DOHH2 (cell line): ENCODE results near the gene CDH22.

Experiments
- H3F3A ChIP-seq: fragments of 200-600 bp; sonication (generic), shearing (Covaris generic); 2 replicates; pipeline ENCODE4 v1.6.0; 2016; ENCODE audit warnings: antibody characterized with exemption, mild to moderate bottlenecking; ENCODE audit not compliant: control insufficient read depth, insufficient read depth
- H3K27ac ChIP-seq: fragments of 200-600 bp; sonication (generic); 2 replicates; pipeline ENCODE4 v1.5.1; 2014; ENCODE audit warnings: low read depth, mild to moderate bottlenecking, low read length, moderate library complexity
- H3K27me3 ChIP-seq: fragments of 200-600 bp; sonication (generic); 2 replicates; pipeline ENCODE4 v1.6.1; 2014; ENCODE audit warnings: mild to moderate bottlenecking, low read length, mixed read lengths; ENCODE audit not compliant: control insufficient read depth
- H3K36me3 ChIP-seq: fragments of 200-600 bp; sonication (generic); 2 replicates; pipeline ENCODE4 v1.6.1; 2014; ENCODE audit warnings: mild to moderate bottlenecking, low read length, moderate library complexity, mixed read lengths; ENCODE audit not compliant: control insufficient read depth
- H3K4me1 ChIP-seq: fragments of 200-600 bp; sonication (generic); 2 replicates; pipeline ENCODE4 v1.6.1; 2014; ENCODE audit warnings: mild to moderate bottlenecking, low read length, mixed read lengths; ENCODE audit not compliant: control insufficient read depth
- H3K4me2 ChIP-seq: fragments of 200-600 bp; sonication (generic); 2 replicates; pipeline ENCODE4 v1.6.0; 2014; ENCODE audit warnings: mild to moderate bottlenecking, low read length, moderate library complexity
- H3K4me3 ChIP-seq: fragments of 200-600 bp; sonication (generic); 2 replicates; pipeline ENCODE4 v1.5.1; 2014; ENCODE audit warnings: mild to moderate bottlenecking, low read length, mixed read lengths
- H3K79me2 ChIP-seq: fragments of 200-600 bp; sonication (generic); 2 replicates; pipeline ENCODE4 v1.6.1; 2014; ENCODE audit warnings: mild to moderate bottlenecking, low read length, mixed read lengths; ENCODE audit not compliant: control insufficient read depth
- H3K9me2 ChIP-seq: fragments of 200-600 bp; sonication (generic); replicated peaks from 2 replicates; pipeline ENCODE4 v1.6.1; 2014; ENCODE audit warnings: mild to moderate bottlenecking, low read length, mixed read lengths; ENCODE audit not compliant: control insufficient read depth
- H3K9me3 ChIP-seq: fragments of 200-600 bp; sonication (generic); 2 replicates; pipeline ENCODE4 v1.6.1; 2014; ENCODE audit warnings: antibody characterized with exemption, low read length, mixed read lengths; ENCODE audit not compliant: control insufficient read depth, insufficient read depth
- H4K20me1 ChIP-seq: fragments of 200-600 bp; sonication (generic); 2 replicates; pipeline ENCODE4 v1.6.0; 2014; ENCODE audit warnings: low read depth, mild to moderate bottlenecking, antibody characterized with exemption, low read length, moderate library complexity; ENCODE audit not compliant: control insufficient read depth, insufficient read depth
- CTCF ChIP-seq: fragments of 200-600 bp; sonication (generic); IDR thresholded peaks from one replicate; pipeline ENCODE4 v1.5.1; 2014; ENCODE audit warnings: antibody characterized with exemption, mild to moderate bottlenecking, low read depth, low read length; ENCODE audit not compliant: poor library complexity, severe bottlenecking
- EZH2phosphoT487 ChIP-seq: fragments of 200-600 bp; sonication (generic); IDR thresholded peaks from 2 replicates; pipeline ENCODE4 v1.6.1; 2017; ENCODE audit warnings: borderline replicate concordance, mild to moderate bottlenecking, antibody characterized with exemption, low read length, moderate library complexity, mixed read lengths

The CDH22 gene

DNA sequence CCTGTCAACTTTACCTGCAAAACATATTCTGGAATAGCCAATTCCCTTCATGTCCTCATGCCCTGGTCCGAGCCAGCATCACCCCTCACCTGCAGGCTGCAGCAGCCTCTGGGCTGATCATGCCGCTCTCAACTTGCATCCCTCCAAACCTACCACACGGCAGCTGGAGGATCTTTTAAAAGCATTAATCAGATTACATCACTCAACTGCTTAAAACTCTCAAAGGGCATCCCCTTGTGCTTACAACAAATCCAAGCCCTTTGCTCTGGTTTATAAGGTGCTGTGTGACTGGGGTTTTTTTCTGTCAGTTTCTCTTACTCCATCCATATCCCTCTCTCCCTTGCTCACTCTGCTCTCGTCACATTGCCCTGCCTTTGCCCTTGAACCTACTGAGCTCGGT, 166.2 kb downstream of the CDH22 start:
- Histone ChIP-seq H3K9me3 (no peaks in the 10 kb centered on the region), H3K4me3 (no peak overlapping the region), H3K36me3 (no peaks in the 10 kb centered on the region), H4K20me1 (no peaks in the 10 kb centered on the region), H3K4me1 (no peaks in the 10 kb centered on the region), H3K27me3 (peaks cover 48% of the 10 kb centered on the region), H3K4me2 (no peak overlapping the region), H3F3A (no peaks in the 10 kb centered on the region), H3K27ac (no peak overlapping the region), H3K9me2 (no peaks in the 10 kb centered on the region), H3K79me2 (no peaks in the 10 kb centered on the region)
- no peak for TF ChIP-seq CTCF
- TF ChIP-seq EZH2phosphoT487, result no peak

GRCh38 chr20:46139908-46140482, 168.3 kb downstream of the CDH22 start:
- Histone ChIP-seq H3K4me1 (no peaks in the 10 kb centered on the region), H3F3A (no peaks in the 10 kb centered on the region), H3K79me2 (no peaks in the 10 kb centered on the region), H3K36me3 (no peaks in the 10 kb centered on the region), H3K4me3 (no peak overlapping the region), H3K9me2 (no peaks in the 10 kb centered on the region), H3K9me3 (no peaks in the 10 kb centered on the region), H3K4me2 (no peak overlapping the region), H4K20me1 (no peaks in the 10 kb centered on the region), H3K27me3 (peaks cover 53% of the 10 kb centered on the region), H3K27ac (no peak overlapping the region)
- TF ChIP-seq EZH2phosphoT487 (no peak), CTCF (no peak)

- Histone ChIP-seq H3K4me3 (no peak overlapping the region), H3K79me2 (no peaks in the 10 kb centered on the region), H3F3A (no peaks in the 10 kb centered on the region), H3K4me1 (no peaks in the 10 kb centered on the region), H3K27me3 (peaks cover 53% of the 10 kb centered on the region), H3K4me2 (no peak overlapping the region), H3K36me3 (no peaks in the 10 kb centered on the region), H3K9me2 (no peaks in the 10 kb centered on the region), H3K9me3 (no peaks in the 10 kb centered on the region), H4K20me1 (no peaks in the 10 kb centered on the region), H3K27ac (no peak overlapping the region)
- TF ChIP-seq EZH2phosphoT487 (no peak), CTCF (no peak)
Observed at GRCh38 chr20:46139266-46139889, 168.9 kb downstream of the CDH22 start.
